HUDEP-2 (cell line): ENCODE data around the gene IQCK.

Source experiments
- DNase-seq, 76 experiments: peaks; one replicate each; lab custom pipeline; 2025; ENCODE audit not compliant: unreplicated experiment in 76 of 76; lab: John Stamatoyannopoulos, UW

IQCK gene

DNA sequence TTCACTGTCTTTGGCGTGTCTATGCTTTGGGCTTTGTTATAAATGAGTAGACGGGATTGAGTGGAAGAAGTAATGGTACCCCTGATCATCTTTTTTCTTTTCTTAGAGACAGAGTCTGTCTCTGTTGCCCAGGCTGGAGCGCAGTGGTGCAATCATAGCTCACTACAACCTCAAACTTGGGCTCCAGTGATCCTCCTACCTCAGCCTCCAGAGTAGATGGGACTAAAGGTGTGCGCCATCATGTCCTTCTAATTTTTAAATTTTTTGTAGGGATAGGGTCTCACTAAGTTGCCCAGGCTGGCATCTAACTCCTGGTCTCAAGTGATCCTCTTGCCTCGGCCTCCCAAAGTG, 181.5 kb downstream of the IQCK start:
- no peak for DNase-seq

DNA sequence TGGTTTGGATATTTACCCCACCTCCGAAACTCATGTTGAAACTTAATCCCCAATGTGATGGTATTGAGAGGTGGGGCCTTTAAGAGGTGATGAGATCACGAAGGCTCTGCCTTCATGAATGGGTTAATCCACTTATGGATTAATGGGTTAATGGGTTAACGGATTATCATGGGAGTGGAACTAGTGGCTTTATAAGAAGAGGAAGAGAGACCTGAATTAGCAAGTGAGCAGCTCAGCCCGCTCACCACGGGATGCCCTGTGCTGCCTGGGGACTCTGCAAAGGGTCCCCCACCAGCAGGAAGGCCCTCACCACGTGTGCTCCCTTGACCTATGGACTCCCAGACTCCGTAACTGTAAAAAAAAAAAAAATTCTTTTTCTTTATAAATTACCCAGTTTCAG, 183.1 kb downstream of the IQCK start:
- no peak for DNase-seq

- DNase-seq = peak in 60 of 76 experiments; percentile 7 to 80 (median 36)
Measured at GRCh38 chr16:19907161-19907992, 189.3 kb downstream of the IQCK start.
